Natural killer cell (primary cell): Measurements from ENCODE around the gene RBM33. TPM values are rescaled to one million over a fixed set of nuclear protein-coding genes. Genes with fewer than 3 reads are reported as not detected.

Experiments used
- ATAC-seq, 3 donors: fragments of 150-1000 bp in 2 of 3; fragments of 200-7000 bp in 1 of 3; cut with Tn5 transposase; 1 replicate in 1 of 3; 2 replicates in 2 of 3; pipeline ENCODE4 v1.10.0; 2021; ENCODE audit warnings: mild to moderate bottlenecking in 2 of 3, moderate library complexity in 2 of 3
- DNase-seq, 2 donors: peaks; one replicate each; pipeline versions ENCODE4 v3.0.0 to v3.0.0-alpha.2; 2013 to 2021; ENCODE audit warnings: mixed read lengths in 1 of 2
- H3K27ac ChIP-seq: one replicate; pipeline ENCODE4 v1.5.1; 2013; ENCODE audit warnings: mild to moderate bottlenecking, low read length
- H3K27me3 ChIP-seq: one replicate; pipeline ENCODE4 v1.6.1; 2013; ENCODE audit warnings: low read length; ENCODE audit not compliant: control insufficient read depth, insufficient read depth
- H3K36me3 ChIP-seq: one replicate; pipeline ENCODE4 v1.6.1; 2013; ENCODE audit warnings: low read length; ENCODE audit not compliant: control insufficient read depth, insufficient read depth
- H3K4me1 ChIP-seq: one replicate; pipeline ENCODE4 v1.6.1; 2013; ENCODE audit warnings: low read length; ENCODE audit not compliant: control insufficient read depth, insufficient read depth
- H3K4me3 ChIP-seq: one replicate; pipeline ENCODE4 v1.5.1; 2013; ENCODE audit warnings: low read length
- H3K9me3 ChIP-seq: one replicate; pipeline ENCODE4 v1.6.1; 2013; ENCODE audit warnings: low read length; ENCODE audit not compliant: control insufficient read depth, insufficient read depth
- H3K27ac Mint-ChIP-seq, 2 donors: one replicate each; pipeline ENCODE4 v1.8.0; 2022; ENCODE audit warnings: mild to moderate bottlenecking in 2 of 2, mixed read lengths in 2 of 2, moderate library complexity in 1 of 2
- H3K27me3 Mint-ChIP-seq, 2 donors: one replicate each; pipeline ENCODE4 v1.8.0; 2022; ENCODE audit warnings: low read depth in 2 of 2, mixed read lengths in 2 of 2
- H3K36me3 Mint-ChIP-seq: one replicate; pipeline ENCODE4 v1.8.0; 2022; ENCODE audit warnings: mixed read lengths
- H3K4me1 Mint-ChIP-seq, 2 donors: one replicate each; pipeline ENCODE4 v1.8.0; 2022; ENCODE audit warnings: mixed read lengths in 2 of 2
- H3K4me3 Mint-ChIP-seq: one replicate; pipeline ENCODE4 v1.8.0; 2022; ENCODE audit warnings: mild to moderate bottlenecking, moderate library complexity, mixed read lengths
- H3K9me3 Mint-ChIP-seq, 2 donors: one replicate each; pipeline ENCODE4 v1.8.0; 2022; ENCODE audit warnings: mixed read lengths in 2 of 2
- CTCF ChIP-seq: fragments of 200-600 bp; IDR thresholded peaks from one replicate; pipeline ENCODE4 v1.8.0; 2022; ENCODE audit warnings: antibody characterized with exemption
- WGBS: methylation state at CpG from one replicate; pipeline ENCODE4 v1.1.7; 2013; ENCODE audit warnings: missing lambda C conversion rate; ENCODE audit not compliant: insufficient coverage; 5-methylcytosine and 5-hydroxymethylcytosine counted together
- intact Hi-C: fragments of 100-400 bp; cut with micrococcal nuclease; formaldehyde crosslinking; loops from one replicate; pipeline ENCODE4 v1.14.2; 2022
- total RNA-seq, 4 donors: library from RNA; stranded (reverse); fragments of 120-200 nt in 1 of 4; gene quantifications; one replicate each; pipeline versions ENCODE4 v1.2.3 to v1.2.4, GENCODE V29; 2013 to 2022

Gene RBM33
- total RNA-seq, 3 donors from 2014 or later (not counting 1 experiment from before 2014, with no cell fraction given): 161 to 182 (median 182) TPM

DNA sequence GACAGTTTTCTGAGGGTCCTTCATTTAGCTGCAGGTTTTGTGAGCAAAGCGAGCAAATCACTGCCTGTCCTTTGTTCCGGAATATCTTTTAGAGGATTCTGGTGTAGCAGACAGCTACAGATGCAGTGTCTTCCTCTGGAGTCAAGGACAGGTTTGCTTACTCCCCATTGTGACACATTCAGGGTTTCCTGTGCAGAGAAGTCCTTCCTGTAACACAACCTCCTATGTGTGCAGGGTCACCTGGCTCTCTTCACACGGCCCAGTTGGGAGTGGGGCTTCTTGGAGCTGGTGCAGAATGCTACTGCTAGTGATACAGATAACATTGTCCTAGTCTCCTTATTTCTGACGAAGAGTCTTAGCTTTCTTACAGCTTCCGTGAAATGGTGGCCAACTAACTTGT lies 47.9 kb downstream of the RBM33 start:
- H3K9me3 Mint-ChIP-seq: no peaks in the 10 kb centered on the region
- intact Hi-C loops: no loop called here
- H3K4me1 Mint-ChIP-seq: peaks cover 72 to 76% of the 10 kb centered on the region in 2 donors
- H3K9me3 ChIP-seq: no peaks in the 10 kb centered on the region
- peaks cover 1% of the 10 kb centered on the region for H3K36me3 ChIP-seq
- H3K4me3 ChIP-seq: no peak overlapping the region
- H3K27me3 Mint-ChIP-seq: no peaks in the 10 kb centered on the region
- no peak overlapping the region for H3K4me3 Mint-ChIP-seq
- no peak overlapping the region for H3K27ac ChIP-seq
- H3K4me1 ChIP-seq: peaks cover 11% of the 10 kb centered on the region
- WGBS: 94% methylated on average over 4 of the region's 5 CpGs
- no peaks in the 10 kb centered on the region for H3K27me3 ChIP-seq
- H3K27ac Mint-ChIP-seq: peak overlapping the region in 1 of 2 donors; percentile 17
- peak; percentile 62 to 76 (median 69) for ATAC-seq
- TF ChIP-seq CTCF: no peak
- H3K36me3 Mint-ChIP-seq: no peaks in the 10 kb centered on the region
- DNase-seq: peak in 1 of 2 donors; percentile 19

- no peaks in the 10 kb centered on the region for H3K27me3 ChIP-seq
- Mint-ChIP-seq H3K27ac (peak overlapping the region in 1 of 2 donors; percentile 27), H3K9me3 (no peaks in the 10 kb centered on the region), H3K27me3 (no peaks in the 10 kb centered on the region), H3K36me3 (no peaks in the 10 kb centered on the region), H3K4me1 (peaks cover 68 to 72% of the 10 kb centered on the region in 2 donors), H3K4me3 (no peak overlapping the region)
- WGBS: 99% methylated on average over 4 of the region's 5 CpGs
- DNase-seq (no peak), ATAC-seq (no peak)
- no peaks in the 10 kb centered on the region for H3K9me3 ChIP-seq
- H3K36me3 ChIP-seq: peaks cover 1% of the 10 kb centered on the region
- H3K27ac ChIP-seq: no peak overlapping the region
- intact Hi-C loops: no loop called here
- TF ChIP-seq CTCF: no peak
- peaks cover 11% of the 10 kb centered on the region for H3K4me1 ChIP-seq
- H3K4me3 ChIP-seq: no peak overlapping the region
Measured at GRCh38 chr7:155693826-155694225, 49.4 kb downstream of the RBM33 start.

- no peaks in the 10 kb centered on the region for H3K36me3 Mint-ChIP-seq
- no peak for ATAC-seq
- WGBS: 90% methylated on average over 2 of the region's 5 CpGs
- no peak overlapping the region for H3K4me3 Mint-ChIP-seq
- peaks cover 1% of the 10 kb centered on the region for H3K36me3 ChIP-seq
- intact Hi-C loops: no loop called here
- no peaks in the 10 kb centered on the region for H3K27me3 ChIP-seq
- no peak overlapping the region for H3K4me3 ChIP-seq
- H3K4me1 Mint-ChIP-seq: peaks cover 69 to 75% of the 10 kb centered on the region in 2 donors
- H3K27me3 Mint-ChIP-seq: no peaks in the 10 kb centered on the region
- peak overlapping the region; percentile 27 to 31 for H3K27ac Mint-ChIP-seq
- peaks cover 11% of the 10 kb centered on the region for H3K4me1 ChIP-seq
- no peak overlapping the region for H3K27ac ChIP-seq
- H3K9me3 Mint-ChIP-seq: no peaks in the 10 kb centered on the region
- TF ChIP-seq CTCF: no peak
- no peaks in the 10 kb centered on the region for H3K9me3 ChIP-seq
- DNase-seq: no peak
Measured at GRCh38 chr7:155694851-155695250, 50.4 kb downstream of the RBM33 start.

GRCh38 chr7:155696747-155697146 lies 52.3 kb downstream of the RBM33 start:
- peak overlapping the region in 1 of 2 donors; percentile 49 for H3K27ac Mint-ChIP-seq

More at GRCh38 chr7:155696747-155697146, 52.3 kb downstream of the RBM33 start:
- Histone ChIP-seq H3K4me3 (no peak overlapping the region), H3K27ac (no peak overlapping the region), H3K4me1 (peaks cover 9% of the 10 kb centered on the region), H3K27me3 (no peaks in the 10 kb centered on the region), H3K36me3 (peaks cover 11% of the 10 kb centered on the region), H3K9me3 (no peaks in the 10 kb centered on the region)
- no peaks in the 10 kb centered on the region for H3K27me3 Mint-ChIP-seq
- ATAC-seq (no peak), DNase-seq (no peak)
- no peaks in the 10 kb centered on the region for H3K9me3 Mint-ChIP-seq
- 83% methylated on average over 5 of the region's 5 CpGs for WGBS
- no peak for TF ChIP-seq CTCF
- H3K4me1 Mint-ChIP-seq: peaks cover 61 to 65% of the 10 kb centered on the region in 2 donors
- intact Hi-C loops: no loop called here
- H3K36me3 Mint-ChIP-seq: no peaks in the 10 kb centered on the region
- no peak overlapping the region for H3K4me3 Mint-ChIP-seq
